IMR-90 (cell line): Measurements from ENCODE around the gene AIDA. TPM values are rescaled to one million over a fixed set of nuclear protein-coding genes. Genes with fewer than 3 reads are reported as not detected.

Experiments used
- ATAC-seq: fragments of 200-7000 bp; cut with Tn5 transposase; 2 replicates; pipeline ENCODE4 v1.9.1; 2020; ENCODE audit warnings: low read depth, mild to moderate bottlenecking, moderate library complexity
- BruUV-seq: library from RNA; stranded (reverse); fragments of 400-500 nt; replicated peaks from 2 replicates; lab custom pipeline; 2021; lab: Mats Ljungman, UMichigan
- CTCF ChIA-PET: fragments of 300-600 bp; formaldehyde crosslinking; extraction: SDS; loops from one replicate; lab custom pipeline; 2021; ENCODE audit warnings: antibody characterized with exemption; lab: Yijun Ruan, JAX
- POLR2A ChIA-PET: fragments of 300-600 bp; sonication (Branson Sonifier 250); formaldehyde crosslinking; loops from one replicate; lab custom pipeline; 2022; ENCODE audit warnings: antibody characterized with exemption; ENCODE audit not compliant: unreplicated experiment; lab: Charles Lee
- DNase-seq: peaks from one replicate; pipeline ENCODE4 v3.0.0; 2013
- H2AFZ ChIP-seq: replicated peaks from 2 replicates; pipeline ENCODE3; 2013; ENCODE audit warnings: low read length, mild to moderate bottlenecking; ENCODE audit not compliant: poor library complexity
- H2AK5ac ChIP-seq: 2 replicates; pipeline ENCODE4 v1.6.1; 2013; ENCODE audit warnings: low read depth, low read length, inconsistent platforms
- H2AK9ac ChIP-seq: replicated peaks from 2 replicates; pipeline ENCODE3; 2013; ENCODE audit warnings: mild to moderate bottlenecking, low read depth, low read length, moderate library complexity; ENCODE audit not compliant: poor library complexity
- H2BK120ac ChIP-seq: 2 replicates; pipeline ENCODE4 v1.6.1; 2013; ENCODE audit warnings: low read depth, low read length, inconsistent platforms
- H2BK15ac ChIP-seq: 3 replicates; pipeline ENCODE4 v1.6.1; 2013; ENCODE audit warnings: low read depth, low read length, inconsistent platforms
- H2BK20ac ChIP-seq: 2 replicates; pipeline ENCODE4 v1.6.1; 2013; ENCODE audit warnings: low read depth, mild to moderate bottlenecking, inconsistent platforms, low read length, moderate library complexity
- H2BK5ac ChIP-seq: 2 replicates; pipeline ENCODE4 v1.6.1; 2013; ENCODE audit warnings: mild to moderate bottlenecking, low read depth, low read length, inconsistent platforms; ENCODE audit not compliant: poor library complexity, severe bottlenecking
- H3K14ac ChIP-seq: replicated peaks from 2 replicates; pipeline ENCODE4 v1.6.1; 2013; ENCODE audit warnings: low read depth, low read length, inconsistent platforms
- H3K18ac ChIP-seq: 2 replicates; pipeline ENCODE4 v1.6.1; 2013; ENCODE audit warnings: low read depth, low read length, control low read depth
- H3K23ac ChIP-seq: 2 replicates; pipeline ENCODE4 v1.6.1; 2013; ENCODE audit warnings: low read depth, low read length, inconsistent platforms
- H3K27ac ChIP-seq: 2 replicates; pipeline ENCODE4 v1.5.1; 2013; ENCODE audit warnings: mild to moderate bottlenecking, control low read depth, low read length; ENCODE audit not compliant: insufficient read depth
- H3K27me3 ChIP-seq: 2 replicates; pipeline ENCODE4 v1.6.1; 2013; ENCODE audit warnings: low read length; ENCODE audit not compliant: control insufficient read depth, insufficient read depth
- H3K36me3 ChIP-seq: 2 replicates; pipeline ENCODE4 v1.6.1; 2013; ENCODE audit warnings: low read length, mixed read lengths; ENCODE audit not compliant: control insufficient read depth, insufficient read depth
- H3K4ac ChIP-seq: 2 replicates; pipeline ENCODE4 v1.6.1; 2013; ENCODE audit warnings: low read depth, low read length, inconsistent platforms
- H3K4me1 ChIP-seq: 2 replicates; pipeline ENCODE4 v1.6.1; 2013; ENCODE audit warnings: low read length, mixed read lengths; ENCODE audit not compliant: control insufficient read depth, insufficient read depth
- H3K4me2 ChIP-seq: 2 replicates; pipeline ENCODE4 v1.6.1; 2013; ENCODE audit warnings: low read depth, mild to moderate bottlenecking, control low read depth, low read length, moderate library complexity
- H3K4me3 ChIP-seq: 2 replicates; pipeline ENCODE4 v1.5.1; 2013; ENCODE audit warnings: low read depth, mild to moderate bottlenecking, control low read depth, low read length, moderate library complexity; ENCODE audit not compliant: insufficient read depth
- H3K56ac ChIP-seq: 2 replicates; pipeline ENCODE4 v1.6.1; 2013; ENCODE audit warnings: low read length, inconsistent platforms; ENCODE audit not compliant: insufficient read depth; ENCODE audit errors: extremely low read depth
- H3K79me1 ChIP-seq, 2 experiments: 2 replicates each; pipeline ENCODE4 v1.6.1; 2013; ENCODE audit warnings: low read length in 2 of 2, inconsistent platforms in 1 of 2, low read depth in 1 of 2
- H3K9ac ChIP-seq: 2 replicates; pipeline ENCODE4 v1.6.1; 2013; ENCODE audit warnings: low read depth, low read length, control low read depth
- H3K9me1 ChIP-seq: 2 replicates; pipeline ENCODE4 v1.6.1; 2013; ENCODE audit warnings: low read length, inconsistent platforms; ENCODE audit not compliant: insufficient read depth
- H3K9me3 ChIP-seq: 2 replicates; pipeline ENCODE4 v1.6.1; 2013; ENCODE audit warnings: low read length; ENCODE audit not compliant: control insufficient read depth, insufficient read depth
- H4K20me1 ChIP-seq: 2 replicates; pipeline ENCODE4 v1.6.1; 2013; ENCODE audit warnings: low read length, inconsistent platforms; ENCODE audit not compliant: insufficient read depth
- H4K5ac ChIP-seq: 2 replicates; pipeline ENCODE4 v1.6.1; 2013; ENCODE audit warnings: mild to moderate bottlenecking, low read depth, low read length, control low read depth
- H4K8ac ChIP-seq, 2 experiments: 2 replicates each; pipeline ENCODE4 v1.6.1; 2013; ENCODE audit warnings: low read depth in 2 of 2, low read length in 2 of 2, control low read depth in 1 of 2, inconsistent platforms in 1 of 2
- H4K91ac ChIP-seq: 2 replicates; pipeline ENCODE4 v1.6.1; 2013; ENCODE audit warnings: low read depth, low read length, inconsistent platforms; ENCODE audit not compliant: insufficient read depth
- MAZ ChIP-seq: IDR thresholded peaks from 2 replicates; pipeline ENCODE4 v1.6.1; 2012; ENCODE audit warnings: low read depth, mild to moderate bottlenecking, low read length, improper control_type of control experiment, moderate library complexity, borderline replicate concordance
- MXI1 ChIP-seq: IDR thresholded peaks from 2 replicates; pipeline ENCODE4 v1.6.1; 2012; ENCODE audit warnings: low read depth, mild to moderate bottlenecking, low read length, moderate library complexity, borderline replicate concordance
- WGBS, 2 experiments: methylation state at CpG; one replicate each; pipeline versions ENCODE4 v1.1.5 to v1.1.7; 2013; ENCODE audit warnings: missing lambda C conversion rate in 2 of 2; ENCODE audit not compliant: insufficient read length in 1 of 2; ENCODE audit errors: extremely low coverage in 2 of 2; 5-methylcytosine and 5-hydroxymethylcytosine counted together
- dilution Hi-C: fragments of 300-500 bp; cut with HindIII; formaldehyde crosslinking; loops from one replicate; pipeline ENCODE4 v1.14.3; 2018; ENCODE audit warnings: low sequenced_read_pairs; ENCODE audit not compliant: unreplicated experiment
- in situ Hi-C: fragments of 300-500 bp; cut with MboI; formaldehyde crosslinking; loops from 3 replicates; pipeline ENCODE4 v1.14.3; 2019; ENCODE audit warnings: low sequenced_read_pairs, inconsistent platforms, mixed read lengths
- intact Hi-C: fragments of 100-400 bp; cut with micrococcal nuclease; formaldehyde crosslinking; loops from 2 replicates; pipeline ENCODE4 v1.10.0; 2022
- polyA plus RNA-seq, 3 experiments: library from polyadenylated mRNA; depleted of rRNA; stranded (reverse); fragments of >200 nt; gene quantifications; 2 replicates each; pipeline ENCODE4 v1.2.3, GENCODE V29; 2012; ENCODE audit warnings: low replicate concordance in 1 of 3
- total RNA-seq: library from RNA; depleted of rRNA; stranded (reverse); fragments of >200 nt; gene quantifications from 2 replicates; pipeline ENCODE4 v1.2.3, GENCODE V29; 2012
- TF ChIP-seq, protein P1 (sequence below): fragments of 150-350 bp; IDR thresholded peaks from 2 replicates; pipeline ENCODE4 v1.6.1; 2016; ENCODE audit warnings: low read depth, mild to moderate bottlenecking, low read length, moderate library complexity, borderline replicate concordance
- TF ChIP-seq, protein P2 (sequence below): fragments of 150-350 bp; IDR thresholded peaks from 2 replicates; pipeline ENCODE4 v1.6.1; 2017; ENCODE audit warnings: mild to moderate bottlenecking, antibody characterized with exemption, low read length, low read depth

The AIDA gene
- total and polyA plus RNA-seq, 2 of the 4 experiments (the other 2 are of a cell fraction): 47.9 to 48.6 TPM

DNA sequence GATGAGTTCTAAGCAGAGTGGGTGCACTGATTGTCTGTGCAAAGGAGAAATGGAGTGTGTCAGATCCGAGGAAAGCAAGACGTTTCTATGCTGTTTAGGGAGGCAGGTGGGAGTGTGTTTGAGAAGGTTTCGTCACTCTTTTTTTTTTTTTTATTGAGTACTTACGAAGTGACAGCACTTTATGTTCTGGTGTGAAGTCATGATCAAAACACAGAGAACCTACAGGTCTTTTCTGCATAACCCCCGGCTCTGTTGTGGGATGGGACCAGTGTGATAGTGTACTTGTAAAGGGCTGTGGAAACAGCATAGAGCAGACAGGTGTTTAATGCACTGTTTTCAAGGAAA lies 67.7 kb downstream of the AIDA start:
- H2BK15ac ChIP-seq: no peak overlapping the region
- H3K79me1 ChIP-seq: peaks cover 15 to 16% of the 10 kb centered on the region in 2 experiments
- peak overlapping the region; percentile 76 for H4K5ac ChIP-seq
- H3K36me3 ChIP-seq: no peaks in the 10 kb centered on the region; the same call in 1 of the 2 replicates
- H2BK120ac ChIP-seq: no peak overlapping the region; the same call in 1 of the 2 replicates
- no peaks in the 10 kb centered on the region for H3K9me1 ChIP-seq
- peak overlapping the region; percentile 85 for H3K56ac ChIP-seq
- no peak overlapping the region for H3K18ac ChIP-seq
- H3K9me3 ChIP-seq: no peaks in the 10 kb centered on the region
- ChIA-PET CTCF (no interaction called here), POLR2A (interaction anchor here (0.5 kb wide), 1 partner anchor 183 kb away, joined by 7 read pairs; no protein-coding TSS in a partner anchor)
- TF ChIP-seq, protein P1, sequence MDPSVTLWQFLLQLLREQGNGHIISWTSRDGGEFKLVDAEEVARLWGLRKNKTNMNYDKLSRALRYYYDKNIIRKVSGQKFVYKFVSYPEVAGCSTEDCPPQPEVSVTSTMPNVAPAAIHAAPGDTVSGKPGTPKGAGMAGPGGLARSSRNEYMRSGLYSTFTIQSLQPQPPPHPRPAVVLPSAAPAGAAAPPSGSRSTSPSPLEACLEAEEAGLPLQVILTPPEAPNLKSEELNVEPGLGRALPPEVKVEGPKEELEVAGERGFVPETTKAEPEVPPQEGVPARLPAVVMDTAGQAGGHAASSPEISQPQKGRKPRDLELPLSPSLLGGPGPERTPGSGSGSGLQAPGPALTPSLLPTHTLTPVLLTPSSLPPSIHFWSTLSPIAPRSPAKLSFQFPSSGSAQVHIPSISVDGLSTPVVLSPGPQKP: no peak
- TF ChIP-seq MXI1: no peak
- no peak for TF ChIP-seq MAZ
- TF ChIP-seq, protein P2, sequence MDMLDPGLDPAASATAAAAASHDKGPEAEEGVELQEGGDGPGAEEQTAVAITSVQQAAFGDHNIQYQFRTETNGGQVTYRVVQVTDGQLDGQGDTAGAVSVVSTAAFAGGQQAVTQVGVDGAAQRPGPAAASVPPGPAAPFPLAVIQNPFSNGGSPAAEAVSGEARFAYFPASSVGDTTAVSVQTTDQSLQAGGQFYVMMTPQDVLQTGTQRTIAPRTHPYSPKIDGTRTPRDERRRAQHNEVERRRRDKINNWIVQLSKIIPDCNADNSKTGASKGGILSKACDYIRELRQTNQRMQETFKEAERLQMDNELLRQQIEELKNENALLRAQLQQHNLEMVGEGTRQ: no peak
- peak overlapping the region; percentile 97 for H2AFZ ChIP-seq
- no peak overlapping the region for H2BK20ac ChIP-seq
- no peaks in the 10 kb centered on the region for H3K27me3 ChIP-seq
- peak overlapping the region; percentile 75 for H3K4ac ChIP-seq
- peak overlapping the region; percentile 80 for H3K27ac ChIP-seq
- H4K8ac ChIP-seq: peak overlapping the region; percentile 92 to 96
- no peak overlapping the region for H2AK5ac ChIP-seq
- H4K91ac ChIP-seq: peak overlapping the region; percentile 53
- intact Hi-C loops: loop anchor here (2.0 kb wide), 1 partner anchor 66 kb away; no protein-coding TSS in a partner anchor
- peak overlapping the region; percentile 83 for H3K14ac ChIP-seq
- 0% methylated on average over 2 of the region's 5 CpGs; no CpG with 5 or more reads in 1 of the 2 experiments for WGBS, 2 experiments
- peak overlapping the region; percentile 82 for H3K4me2 ChIP-seq
- no peaks in the 10 kb centered on the region for H4K20me1 ChIP-seq
- H3K4me3 ChIP-seq: peak overlapping the region; percentile 80
- ATAC-seq (no peak), DNase-seq (no peak)
- BruUV-seq: no TSS peak
- in situ Hi-C loops: loop anchor here (25.0 kb wide), 2 partner anchors 907 to 1182 kb away; partner anchors contain the start of gene DUSP10
- peak overlapping the region; percentile 2 for H2AK9ac ChIP-seq
- peak overlapping the region; percentile 61 for H3K23ac ChIP-seq
- H2BK5ac ChIP-seq: peak overlapping the region; percentile 37
- 0 out of 2 replicates have a peak, but pooled peaks cover 1% of the 10 kb centered on the region for H3K4me1 ChIP-seq
- dilution Hi-C loops: no loop called here
- peak overlapping the region; percentile 90 for H3K9ac ChIP-seq
